Tibial nerve (tissue), 3 donors: ENCODE results near the gene ASTL.

Source experiments
- POLR2A ChIP-seq, 2 donors: fragments of 450-650 bp; IDR thresholded peaks; one replicate each; pipeline ENCODE4 v1.6.1; 2017; ENCODE audit warnings: antibody characterized with exemption in 2 of 2, mild to moderate bottlenecking in 2 of 2, moderate library complexity in 2 of 2
- TF ChIP-seq, protein P1 (sequence below), 5 experiments: fragments of 200-600 bp in 3 of 5; fragments of 450-650 bp in 2 of 5; sonication (generic) in 3 of 5; IDR thresholded peaks; one replicate each; pipeline ENCODE4 v1.5.1; 2016 to 2019; ENCODE audit warnings: antibody characterized with exemption in 5 of 5, mild to moderate bottlenecking in 3 of 5, moderate library complexity in 2 of 5

DNA sequence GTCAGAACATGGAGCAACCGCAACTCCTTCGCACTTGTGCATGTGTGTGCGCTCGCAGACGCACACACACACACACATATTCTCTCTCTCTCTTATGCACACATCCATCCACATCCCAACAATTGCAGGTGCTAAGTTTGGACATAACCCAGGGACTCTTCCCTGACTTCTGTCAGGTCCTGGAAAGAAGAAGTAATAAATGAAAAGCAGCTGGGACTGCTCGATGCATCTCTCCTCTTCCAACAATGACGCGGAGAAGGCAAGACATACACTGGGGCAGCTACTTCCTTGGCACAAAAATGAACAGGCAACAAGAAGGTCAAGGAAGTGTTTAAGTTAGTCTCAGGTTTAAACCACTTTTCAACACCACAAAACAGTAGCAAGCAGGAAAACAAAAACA is 46.7 kb upstream of the ASTL start:
- TF ChIP-seq, protein P1, sequence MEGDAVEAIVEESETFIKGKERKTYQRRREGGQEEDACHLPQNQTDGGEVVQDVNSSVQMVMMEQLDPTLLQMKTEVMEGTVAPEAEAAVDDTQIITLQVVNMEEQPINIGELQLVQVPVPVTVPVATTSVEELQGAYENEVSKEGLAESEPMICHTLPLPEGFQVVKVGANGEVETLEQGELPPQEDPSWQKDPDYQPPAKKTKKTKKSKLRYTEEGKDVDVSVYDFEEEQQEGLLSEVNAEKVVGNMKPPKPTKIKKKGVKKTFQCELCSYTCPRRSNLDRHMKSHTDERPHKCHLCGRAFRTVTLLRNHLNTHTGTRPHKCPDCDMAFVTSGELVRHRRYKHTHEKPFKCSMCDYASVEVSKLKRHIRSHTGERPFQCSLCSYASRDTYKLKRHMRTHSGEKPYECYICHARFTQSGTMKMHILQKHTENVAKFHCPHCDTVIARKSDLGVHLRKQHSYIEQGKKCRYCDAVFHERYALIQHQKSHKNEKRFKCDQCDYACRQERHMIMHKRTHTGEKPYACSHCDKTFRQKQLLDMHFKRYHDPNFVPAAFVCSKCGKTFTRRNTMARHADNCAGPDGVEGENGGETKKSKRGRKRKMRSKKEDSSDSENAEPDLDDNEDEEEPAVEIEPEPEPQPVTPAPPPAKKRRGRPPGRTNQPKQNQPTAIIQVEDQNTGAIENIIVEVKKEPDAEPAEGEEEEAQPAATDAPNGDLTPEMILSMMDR (IDR thresholded peaks at IDR 0.05): no peak
- TF ChIP-seq POLR2A (IDR thresholded peaks at IDR 0.05): no peak
